ENCODE results near the gene HOMEZ.

DNA sequence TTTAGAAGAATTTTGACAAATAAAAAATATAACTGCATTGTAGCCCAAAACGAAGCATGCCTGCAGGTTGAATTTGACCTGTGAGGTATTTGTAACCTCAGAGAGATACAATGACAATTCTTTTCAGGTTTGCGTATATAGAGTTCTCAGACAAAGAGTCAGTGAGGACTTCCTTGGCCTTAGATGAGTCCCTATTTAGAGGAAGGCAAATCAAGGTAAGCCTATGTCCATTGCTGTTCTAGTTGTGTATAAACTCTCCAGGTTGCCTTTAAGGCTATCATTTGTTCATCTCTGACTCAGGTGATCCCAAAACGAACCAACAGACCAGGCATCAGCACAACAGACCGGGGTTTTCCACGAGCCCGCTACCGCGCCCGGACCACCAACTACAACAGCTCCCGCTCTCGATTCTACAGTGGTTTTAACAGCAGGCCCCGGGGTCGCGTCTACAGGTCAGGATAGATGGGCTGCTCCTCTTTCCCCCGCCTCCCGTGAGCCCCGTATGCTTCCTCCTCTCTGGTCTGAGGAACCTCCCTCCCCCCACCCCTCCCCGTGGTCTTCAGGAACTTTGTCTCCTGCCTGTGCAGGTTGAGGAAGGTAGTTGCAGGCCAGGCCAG is 38.0 kb upstream of the HOMEZ start:
- TF ChIP-seq POLR2A (IDR thresholded peaks at IDR 0.05; ENCODE audit: low read depth, low read length) = no peak
- no peak for TF ChIP-seq POLR2AphosphoS5 (IDR thresholded peaks at IDR 0.05; ENCODE audit: low read depth, low read length)
- TF ChIP-seq TAF1 (IDR thresholded peaks at IDR 0.05; ENCODE audit: low read depth, low read length) = no peak
- no peak for TF ChIP-seq PAX5 (IDR thresholded peaks at IDR 0.05; ENCODE audit: insufficient read depth, low read length, severe bottlenecking)

Measured in GM12891 (cell line).